Liver (tissue), 9 donors: ENCODE measurements around the gene CIZ1. TPM values are rescaled to one million over a fixed set of nuclear protein-coding genes. Genes with fewer than 3 reads are reported as not detected.

Experiments
- DNase-seq: peaks from one replicate; pipeline ENCODE4 v3.0.0-alpha.2; 2017; ENCODE audit warnings: low spot score
- H3K27ac ChIP-seq, 2 donors: one replicate each; pipeline ENCODE4 v1.7.0; 2013; ENCODE audit warnings: inconsistent platforms in 2 of 2, low read length in 2 of 2, control low read depth in 1 of 2, low read depth in 1 of 2, mild to moderate bottlenecking in 1 of 2
- H3K27me3 ChIP-seq, 4 donors: one replicate each; pipeline versions ENCODE4 v1.6.1 to v1.7.0; 2013; ENCODE audit warnings: low read length in 3 of 4, inconsistent platforms in 1 of 4, mild to moderate bottlenecking in 1 of 4, moderate library complexity in 1 of 4; ENCODE audit not compliant: control insufficient read depth in 4 of 4, insufficient read depth in 4 of 4
- H3K36me3 ChIP-seq, 4 donors: one replicate each; pipeline versions ENCODE4 v1.6.1 to v1.7.0; 2013; ENCODE audit warnings: low read length in 3 of 4, mild to moderate bottlenecking in 3 of 4, low read depth in 1 of 4, moderate library complexity in 1 of 4; ENCODE audit not compliant: control insufficient read depth in 4 of 4, insufficient read depth in 3 of 4
- H3K4me1 ChIP-seq, 4 donors: one replicate each; pipeline versions ENCODE4 v1.6.1 to v1.7.0; 2013; ENCODE audit warnings: low read length in 3 of 4, mild to moderate bottlenecking in 3 of 4, moderate library complexity in 1 of 4; ENCODE audit not compliant: control insufficient read depth in 4 of 4, insufficient read depth in 4 of 4
- H3K4me3 ChIP-seq, 3 donors: one replicate each; pipeline versions ENCODE4 v1.6.1 to v1.7.0; 2013; ENCODE audit warnings: low read length in 3 of 3, control low read depth in 1 of 3, low read depth in 1 of 3, mild to moderate bottlenecking in 1 of 3
- H3K9ac ChIP-seq, 2 donors: one replicate each; pipeline ENCODE4 v1.7.0; 2013; ENCODE audit warnings: low read length in 2 of 2, mild to moderate bottlenecking in 2 of 2, moderate library complexity in 2 of 2, control low read depth in 1 of 2, low read depth in 1 of 2
- H3K9me3 ChIP-seq, 4 donors: one replicate each; pipeline versions ENCODE4 v1.6.1 to v1.7.0; 2013; ENCODE audit warnings: low read length in 3 of 4; ENCODE audit not compliant: control insufficient read depth in 4 of 4
- ATF3 ChIP-seq: IDR thresholded peaks from 2 replicates; pipeline ENCODE4 v1.6.1; 2016; ENCODE audit warnings: antibody characterized with exemption
- CTCF ChIP-seq: fragments of 150-350 bp; IDR thresholded peaks from 2 replicates; pipeline ENCODE4 v1.5.1; 2017; ENCODE audit warnings: improper control_type of control experiment, low read depth, low read length; ENCODE audit not compliant: missing input control
- EGR1 ChIP-seq, 2 donors: IDR thresholded peaks; 2 replicates each; pipeline ENCODE4 v1.6.1; 2016 to 2018; ENCODE audit warnings: antibody characterized with exemption in 2 of 2, low read depth in 2 of 2
- FOXA1 ChIP-seq: IDR thresholded peaks from 2 replicates; pipeline ENCODE4 v1.6.1; 2016; ENCODE audit warnings: antibody characterized with exemption
- FOXA2 ChIP-seq: IDR thresholded peaks from 2 replicates; pipeline ENCODE4 v1.6.1; 2016; ENCODE audit warnings: antibody characterized with exemption
- GABPA ChIP-seq, 2 donors: IDR thresholded peaks in 1 of 2; conservative IDR thresholded peaks in 1 of 2; 2 replicates each; pipeline ENCODE4 v1.6.1; 2016; ENCODE audit warnings: antibody characterized with exemption in 2 of 2, mild to moderate bottlenecking in 1 of 2, moderate library complexity in 1 of 2
- HNF4A ChIP-seq, 2 donors: conservative IDR thresholded peaks; 2 replicates each; pipeline ENCODE4 v1.6.1; 2016; ENCODE audit warnings: antibody characterized with exemption in 2 of 2, mild to moderate bottlenecking in 2 of 2
- HNF4G ChIP-seq: IDR thresholded peaks from 2 replicates; pipeline ENCODE4 v1.6.1; 2016; ENCODE audit warnings: antibody characterized with exemption
- JUND ChIP-seq, 2 donors: IDR thresholded peaks; 2 replicates each; pipeline ENCODE4 v1.6.1; 2016; ENCODE audit warnings: antibody characterized with exemption in 2 of 2
- MAX ChIP-seq: IDR thresholded peaks from 2 replicates; pipeline ENCODE4 v1.6.1; 2016; ENCODE audit warnings: antibody characterized with exemption
- NR2F2 ChIP-seq: IDR thresholded peaks from 2 replicates; pipeline ENCODE4 v1.6.1; 2016; ENCODE audit warnings: antibody characterized with exemption
- RAD21 ChIP-seq, 2 donors: IDR thresholded peaks; 2 replicates each; pipeline ENCODE4 v1.6.1; 2016; ENCODE audit warnings: antibody characterized with exemption in 2 of 2, mild to moderate bottlenecking in 2 of 2
- REST ChIP-seq: IDR thresholded peaks from 2 replicates; pipeline ENCODE4 v1.6.1; 2016; ENCODE audit warnings: antibody characterized with exemption, mild to moderate bottlenecking
- RXRA ChIP-seq, 2 donors: IDR thresholded peaks; 2 replicates each; pipeline ENCODE4 v1.6.1; 2017 to 2018; ENCODE audit warnings: antibody characterized with exemption in 2 of 2, mild to moderate bottlenecking in 1 of 2
- SP1 ChIP-seq: IDR thresholded peaks from 2 replicates; pipeline ENCODE4 v1.6.1; 2018; ENCODE audit warnings: antibody characterized with exemption, mild to moderate bottlenecking
- TAF1 ChIP-seq: conservative IDR thresholded peaks from 2 replicates; pipeline ENCODE4 v1.6.1; 2016; ENCODE audit warnings: antibody characterized with exemption, mild to moderate bottlenecking
- YY1 ChIP-seq: IDR thresholded peaks from 2 replicates; pipeline ENCODE4 v1.6.1; 2016; ENCODE audit warnings: antibody characterized with exemption, mild to moderate bottlenecking
- ZBTB33 ChIP-seq: IDR thresholded peaks from 2 replicates; pipeline ENCODE4 v1.6.1; 2016; ENCODE audit warnings: antibody characterized with exemption
- WGBS: extraction: QIAGEN DNeasy Blood & Tissue Kit; methylation state at CpG from one replicate; pipeline ENCODE4 v1.1.7; 2013; 5-methylcytosine and 5-hydroxymethylcytosine counted together
- polyA plus RNA-seq, 2 donors: library from polyadenylated mRNA; stranded (reverse) in 1 of 2; unstranded in 1 of 2; fragments of 200-250 nt in 1 of 2; fragments of >200 nt in 1 of 2; fragmentation: Nextera tagmentation in 1 of 2; extraction: Ambion mirVana in 1 of 2; gene quantifications; one replicate each; pipeline versions ENCODE4 v1.2.1 to v1.2.3, GENCODE V29; 2013 to 2015
- total RNA-seq, 2 donors: library from RNA; depleted of rRNA; stranded (reverse); fragments of >200 nt; gene quantifications; one replicate each; pipeline ENCODE4 v1.2.3, GENCODE V29; 2014
- donor health status: healthy.
- donor health status: healthy.
- donor health status: healthy.
- donor health status: healthy.
- donor health status: healthy.

CIZ1 gene
- total and polyA plus RNA-seq, 4 donors: 12.5 to 15.5 (median 13.7) TPM

- TF ChIP-seq FOXA1 (no peak), FOXA2 (no peak)
These were observed 4.0 kb downstream of the CIZ1 start (continued) for GRCh38 chr9:128187361-128187760.

- Histone ChIP-seq H3K4me1 (peaks cover 4 to 14% (median 13%) of the 10 kb centered on the region in 4 donors), H3K4me3 (no peak overlapping the region), H3K27ac (no peak overlapping the region), H3K27me3 (no peaks in the 10 kb centered on the region), H3K36me3 (peaks cover 3 to 25% (median 9%) of the 10 kb centered on the region in 4 donors), H3K9me3 (no peaks in the 10 kb centered on the region), H3K9ac (no peak overlapping the region)
- TF ChIP-seq FOXA2 (no peak), REST (no peak), GABPA (IDR thresholded peaks at IDR 0.05 in 1 of 2, conservative IDR thresholded peaks at IDR 0.05 in 1 of 2) (no peak), RAD21 (IDR thresholded peaks at IDR 0.05) (no peak), EGR1 (IDR thresholded peaks at IDR 0.05; ENCODE audit: low read depth in 2 of 2) (no peak), SP1 (no peak), HNF4A (conservative IDR thresholded peaks at IDR 0.05) (no peak), FOXA1 (no peak), JUND (IDR thresholded peaks at IDR 0.05) (no peak), ZBTB33 (no peak), TAF1 (no peak), HNF4G (no peak), YY1 (no peak), NR2F2 (no peak), ATF3 (no peak), MAX (no peak), RXRA (IDR thresholded peaks at IDR 0.05) (no peak), CTCF (no peak)
- no peak for DNase-seq
- WGBS: 95% methylated on average over 11 of the region's 11 CpGs
These were observed 5.1 kb downstream of the CIZ1 start for GRCh38 chr9:128185979-128186965.
